ENCODE results near the gene LPGAT1.

The LPGAT1 gene

GRCh38 chr1:211762206-211762605 lies 68.4 kb downstream of the LPGAT1 start:
- no peak for DNase-seq (ENCODE audit: low read depth in 2 of 2)

- no peak for DNase-seq (ENCODE audit: low read depth in 2 of 2)
Observed at GRCh38 chr1:211761400-211761799, 69.2 kb downstream of the LPGAT1 start.

DNA sequence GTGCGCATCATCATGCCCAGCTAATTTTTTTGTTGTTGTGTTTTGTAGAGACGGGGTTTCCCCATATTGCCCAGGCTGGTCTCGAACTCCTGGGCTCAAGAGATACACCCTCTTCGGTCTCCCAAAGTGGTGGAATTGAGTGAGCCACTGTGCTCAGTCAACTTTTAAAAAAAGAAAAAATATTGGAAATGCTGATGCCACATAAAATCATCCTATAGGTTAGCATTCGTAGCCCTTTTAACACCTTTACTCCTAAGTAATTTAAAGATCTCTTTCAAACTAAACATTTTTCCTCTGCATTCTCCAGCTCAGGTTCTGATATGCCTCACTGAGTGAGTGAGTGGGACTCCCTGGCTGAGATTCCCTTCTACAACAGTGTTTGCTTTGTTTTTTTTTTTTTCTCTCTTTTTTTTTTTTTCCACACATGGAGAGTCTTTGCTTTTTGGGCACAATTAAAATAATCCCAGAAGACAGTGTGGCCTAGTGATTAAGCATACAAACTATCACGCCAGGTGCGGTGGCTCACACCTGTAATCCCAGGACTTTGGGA lies 74.0 kb downstream of the LPGAT1 start:
- DNase-seq (ENCODE audit: low read depth in 2 of 2): no peak

DNA sequence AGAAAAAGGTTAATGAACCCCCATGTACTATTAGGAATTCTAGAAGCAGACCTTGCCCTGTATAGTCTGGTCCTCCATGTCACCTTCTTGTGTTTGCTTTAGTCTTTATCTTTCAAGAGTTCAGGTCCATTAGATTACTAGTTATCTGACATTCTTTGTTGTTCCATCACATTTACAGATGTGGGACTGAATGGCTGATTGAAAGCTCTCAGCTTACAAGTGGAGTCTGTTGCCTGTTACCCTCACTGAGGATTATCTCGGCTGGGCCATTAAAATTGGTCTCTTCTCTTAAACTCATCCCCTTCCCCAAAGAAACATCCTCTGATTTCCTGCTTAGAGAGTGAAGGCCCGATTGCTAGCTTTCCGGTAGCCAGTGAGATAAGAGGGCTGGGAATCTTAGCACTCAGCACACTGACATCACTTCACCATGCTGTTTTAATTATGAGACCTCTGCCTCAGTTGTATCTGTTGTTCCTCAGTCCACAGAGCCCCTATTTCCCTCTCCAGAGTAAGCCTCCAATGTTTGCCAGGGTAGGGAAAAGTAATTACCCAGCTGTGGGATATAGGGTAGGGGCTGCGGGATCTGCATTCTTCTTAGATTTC lies 76.8 kb downstream of the LPGAT1 start:
- no peak for DNase-seq (ENCODE audit: low read depth in 2 of 2)

DNA sequence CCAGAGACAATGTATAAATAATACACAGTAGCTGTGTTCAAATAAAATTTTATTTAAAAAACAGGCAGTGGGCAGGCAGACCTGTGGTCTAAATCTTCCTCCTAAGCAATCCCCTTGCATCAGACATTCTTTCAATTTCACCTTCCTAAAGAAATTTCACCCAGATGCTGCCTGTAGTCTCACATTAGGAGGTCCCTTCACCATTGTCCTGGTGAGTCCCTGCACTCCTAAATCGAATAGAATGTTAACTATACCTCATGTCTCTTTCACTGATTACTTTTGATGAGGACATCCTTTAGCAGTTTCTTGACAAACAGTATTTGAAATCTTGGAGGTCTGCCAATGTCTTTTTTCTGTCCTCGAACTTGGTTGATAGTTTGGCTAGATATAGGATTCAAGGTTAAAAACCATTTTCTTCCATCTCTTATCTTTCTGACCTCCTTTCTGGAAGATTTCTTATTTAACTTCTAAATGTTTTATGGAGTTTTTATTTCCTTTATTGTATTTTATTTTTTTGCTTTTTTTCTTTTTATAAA lies 77.5 kb downstream of the LPGAT1 start:
- DNase-seq (ENCODE audit: low read depth in 2 of 2): no peak

- no peak for DNase-seq (ENCODE audit: low read depth in 2 of 2)
Observed at GRCh38 chr1:211752317-211752716, 78.2 kb downstream of the LPGAT1 start.

GRCh38 chr1:211751438-211751837 lies 79.1 kb downstream of the LPGAT1 start:
- DNase-seq (ENCODE audit: low read depth in 2 of 2): no peak

DNA sequence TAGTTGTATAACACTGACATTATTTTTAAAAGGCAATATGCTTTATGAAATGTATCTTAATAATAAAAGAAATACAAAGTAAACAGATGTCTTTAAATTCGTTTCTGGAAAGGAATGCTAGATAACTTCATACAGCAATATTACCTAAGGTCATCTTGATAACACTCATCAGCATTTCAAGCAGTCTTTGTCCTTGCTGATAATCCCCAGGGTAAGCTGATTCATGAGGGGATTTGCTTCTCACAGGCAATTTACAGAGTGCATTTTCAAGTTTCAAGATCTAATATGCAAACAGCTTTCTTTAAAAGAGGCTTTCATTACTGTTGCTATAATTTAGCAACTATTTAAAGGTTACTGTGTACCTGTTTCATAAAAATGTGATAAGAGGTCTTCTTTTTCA lies 80.0 kb downstream of the LPGAT1 start:
- DNase-seq (ENCODE audit: low read depth in 2 of 2): no peak

- no peak for DNase-seq (ENCODE audit: low read depth in 2 of 2)
Observed at GRCh38 chr1:211749251-211749650, 81.3 kb downstream of the LPGAT1 start.

- DNase-seq (ENCODE audit: low read depth in 2 of 2): no peak
Observed at GRCh38 chr1:211748810-211749209, 81.8 kb downstream of the LPGAT1 start.

DNA sequence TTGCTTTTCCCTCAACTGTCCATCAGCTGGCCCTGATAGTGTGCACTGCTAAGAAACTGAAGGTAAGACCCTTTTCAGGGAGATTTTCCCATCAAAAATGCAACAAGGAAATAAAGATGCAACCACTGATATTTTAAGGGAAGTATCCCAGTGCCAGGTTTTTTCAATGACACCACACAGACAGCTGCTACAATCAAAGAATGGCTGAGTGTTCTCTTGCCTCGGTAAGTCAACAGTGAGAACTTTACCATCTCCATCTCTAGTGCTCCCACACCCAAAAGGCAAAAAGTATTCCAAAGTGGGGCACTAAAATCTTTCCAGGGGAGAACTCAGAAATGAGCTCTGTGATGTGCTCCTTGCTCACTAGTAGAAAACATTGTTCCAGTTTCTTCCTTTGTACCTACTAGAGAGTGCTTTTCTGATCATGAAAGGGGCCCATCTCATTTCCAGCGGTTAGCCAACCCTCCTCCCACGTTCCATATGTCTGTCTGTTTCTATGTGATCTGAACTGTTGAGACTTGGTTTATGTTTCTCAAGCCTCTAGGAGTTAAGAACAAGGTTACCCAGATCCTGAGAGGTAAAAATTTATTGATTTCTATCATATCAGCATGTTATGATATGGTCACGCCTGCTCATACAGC lies 87.6 kb downstream of the LPGAT1 start:
- no peak for DNase-seq (ENCODE audit: low read depth in 2 of 2)

DNA sequence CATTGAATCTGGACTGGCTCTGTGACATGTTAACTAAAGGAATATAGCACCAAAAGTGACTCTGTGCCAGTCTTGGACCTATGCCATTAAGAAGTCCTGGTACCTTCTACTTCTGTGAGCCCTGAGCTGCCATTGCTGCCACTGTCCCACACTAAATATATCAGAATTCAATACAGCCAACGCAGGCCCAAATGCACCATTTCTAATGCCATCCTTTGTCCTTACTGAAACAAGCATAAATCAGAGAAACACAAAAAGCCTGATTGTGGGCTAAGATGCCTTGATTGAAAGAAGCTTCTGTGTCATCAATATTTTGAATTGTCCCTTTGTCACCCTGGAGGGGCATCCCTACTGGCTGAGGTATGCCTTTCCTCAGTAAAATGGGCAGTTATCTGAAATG lies 88.3 kb downstream of the LPGAT1 start:
- DNase-seq (ENCODE audit: low read depth in 2 of 2): no peak

DNA sequence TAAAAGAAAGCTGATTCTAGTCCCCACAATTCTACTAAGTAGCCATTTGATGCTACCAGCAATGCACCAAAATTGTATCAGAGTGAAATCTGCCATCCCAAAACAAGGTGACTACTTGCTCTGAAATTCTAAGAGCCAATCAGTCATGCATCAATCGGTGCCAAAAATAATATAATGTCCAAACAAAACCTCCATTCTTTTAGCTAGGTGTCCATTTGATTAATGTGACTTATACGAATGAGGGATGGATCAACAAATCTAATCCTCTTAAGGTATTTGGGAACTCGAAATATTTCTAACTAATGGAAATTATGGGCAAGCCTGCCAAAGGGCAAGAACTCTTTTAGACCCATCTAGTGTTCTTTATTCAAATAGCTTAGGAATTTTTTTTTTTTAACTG lies 88.8 kb downstream of the LPGAT1 start:
- DNase-seq (ENCODE audit: low read depth in 2 of 2): no peak

GRCh38 chr1:211741116-211741515 lies 89.4 kb downstream of the LPGAT1 start:
- DNase-seq (ENCODE audit: low read depth in 2 of 2): no peak

DNA sequence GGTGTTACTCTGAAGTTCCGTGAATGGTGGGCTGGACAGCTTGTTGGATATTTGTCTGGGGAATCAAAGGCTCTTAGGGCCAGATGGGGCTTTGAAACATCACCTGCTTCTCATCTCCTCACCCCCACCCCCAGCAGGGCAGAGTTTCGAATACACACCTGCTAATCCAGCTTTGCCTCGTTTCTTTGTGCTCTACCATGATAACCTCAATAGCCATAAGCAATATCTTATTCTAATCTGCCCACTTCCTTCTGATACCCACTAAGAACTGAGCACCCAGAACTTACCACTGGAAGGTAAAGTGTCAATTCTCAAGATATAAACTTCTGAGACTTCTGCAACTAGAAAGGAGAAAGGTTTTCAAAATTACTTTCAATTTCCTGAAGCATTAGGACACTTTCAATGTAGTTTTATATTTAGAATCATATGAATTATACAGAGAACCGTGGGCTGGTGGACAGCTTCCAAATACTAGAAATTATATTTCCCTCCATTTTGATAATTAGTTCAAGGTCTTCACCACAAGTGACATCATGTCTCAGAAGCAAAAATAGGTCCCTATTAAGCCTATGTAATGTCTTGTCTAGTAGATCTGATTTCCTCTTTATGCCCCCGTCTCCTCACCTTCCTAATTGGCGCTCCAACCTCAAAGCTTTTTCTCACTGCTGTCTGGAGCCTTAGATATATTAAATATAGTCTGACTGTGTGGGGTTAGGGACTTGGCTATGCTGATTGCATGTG lies 90.7 kb downstream of the LPGAT1 start:
- no peak for DNase-seq (ENCODE audit: low read depth in 2 of 2)

GRCh38 chr1:211738691-211739301 lies 91.8 kb downstream of the LPGAT1 start:
- no peak for DNase-seq (ENCODE audit: low read depth in 2 of 2)

- DNase-seq (ENCODE audit: low read depth in 2 of 2): no peak
Observed at GRCh38 chr1:211738096-211738690, 92.4 kb downstream of the LPGAT1 start.

DNA sequence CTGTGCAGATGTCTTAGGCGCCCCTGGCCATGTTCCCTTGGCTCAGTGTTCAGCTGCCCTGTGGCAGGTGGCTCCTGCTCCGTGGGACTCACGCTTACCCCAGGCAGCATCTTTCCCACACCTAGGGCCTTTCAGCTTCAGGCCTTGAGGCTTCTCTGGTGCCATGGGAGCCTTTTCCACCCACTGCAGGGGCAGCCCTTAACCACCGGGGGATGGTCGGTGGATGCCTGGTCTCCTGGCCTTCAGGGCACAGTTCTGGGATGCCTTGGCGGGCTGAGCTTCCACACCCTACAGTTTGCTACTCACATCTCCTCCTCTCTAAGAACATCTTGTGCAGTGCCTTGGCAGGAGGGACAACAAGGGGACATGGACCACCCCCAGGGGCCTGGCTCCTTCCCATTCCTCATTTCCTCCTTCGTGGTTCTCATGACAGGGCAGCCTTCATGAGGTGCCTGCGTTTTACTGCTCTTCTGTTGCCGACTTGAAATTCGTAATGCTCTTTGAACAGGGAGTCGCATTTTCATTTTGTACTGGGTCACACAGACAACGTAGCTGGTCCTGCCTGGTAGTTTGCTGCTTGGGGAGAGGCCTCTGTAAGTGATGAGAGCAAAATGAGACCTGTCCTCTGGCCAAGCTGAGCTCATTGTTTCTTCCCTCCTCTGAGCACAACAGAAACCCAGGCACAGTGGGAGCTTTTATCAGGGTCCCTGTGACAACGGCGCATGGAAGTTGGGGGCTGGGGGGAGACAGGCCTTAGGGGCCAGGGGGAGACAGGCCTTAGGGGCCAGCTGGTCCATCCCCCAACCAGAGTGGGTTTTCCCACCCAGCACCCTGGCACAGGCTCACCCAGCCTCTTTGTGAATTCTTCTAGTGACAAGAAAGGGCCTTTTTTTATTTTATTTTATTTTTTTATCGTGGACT lies 93.2 kb downstream of the LPGAT1 start:
- DNase-seq (ENCODE audit: low read depth in 2 of 2): no peak

GRCh38 chr1:211736351-211736915 lies 94.1 kb downstream of the LPGAT1 start:
- DNase-seq (ENCODE audit: low read depth in 2 of 2): no peak
